ENCODE results near the gene ADAM12. TPM values are rescaled to one million over a fixed set of nuclear protein-coding genes. Genes with fewer than 3 reads are reported as not detected.

ADAM12 gene
- total and polyA plus RNA-seq, 4 donors = 0.03 to 0.33 (median 0.19) TPM

DNA sequence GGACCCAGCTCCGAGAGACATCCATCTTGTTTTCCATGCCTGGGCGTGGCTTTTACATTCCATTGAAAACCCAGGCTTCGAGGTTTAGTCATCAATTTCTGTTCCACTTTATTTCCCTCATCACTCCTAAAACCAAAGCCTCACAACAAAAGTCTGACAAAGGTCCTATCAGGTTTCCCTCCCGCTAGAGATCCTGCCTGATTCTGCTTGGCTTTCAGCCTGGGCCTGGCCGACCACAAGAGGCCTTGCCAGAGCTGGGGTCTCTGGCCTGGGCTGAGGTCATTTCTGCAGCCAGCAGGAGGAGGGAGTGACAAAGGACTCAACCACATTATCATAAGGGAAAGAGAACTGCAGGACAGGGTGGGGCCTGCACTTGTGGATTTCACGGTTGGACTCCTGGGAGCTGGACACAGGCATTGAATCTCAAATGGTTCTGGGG is 324.9 kb downstream of the ADAM12 start:
- Histone ChIP-seq H3K27ac (ENCODE audit: low read depth in 1 of 2, low read length in 2 of 2) (no peak overlapping the region), H3K9ac (ENCODE audit: low read depth in 1 of 2, low read length in 2 of 2) (no peak overlapping the region), H3K36me3 (ENCODE audit: control insufficient read depth in 4 of 4, insufficient read depth in 3 of 4, low read depth in 1 of 4, low read length in 3 of 4) (no peaks in the 10 kb centered on the region), H3K4me1 (ENCODE audit: control insufficient read depth in 4 of 4, insufficient read depth in 4 of 4, low read length in 3 of 4) (no peaks in the 10 kb centered on the region), H3K9me3 (ENCODE audit: control insufficient read depth in 4 of 4, low read length in 3 of 4) (no peaks in the 10 kb centered on the region), H3K4me3 (ENCODE audit: low read depth in 1 of 3, low read length in 3 of 3) (no peak overlapping the region), H3K27me3 (ENCODE audit: control insufficient read depth in 4 of 4, insufficient read depth in 4 of 4, low read length in 3 of 4) (no peaks in the 10 kb centered on the region)
- TF ChIP-seq YY1 (IDR thresholded peaks at IDR 0.05) = no peak
- TF ChIP-seq RAD21 (IDR thresholded peaks at IDR 0.05) = no peak
- TF ChIP-seq, protein P1, sequence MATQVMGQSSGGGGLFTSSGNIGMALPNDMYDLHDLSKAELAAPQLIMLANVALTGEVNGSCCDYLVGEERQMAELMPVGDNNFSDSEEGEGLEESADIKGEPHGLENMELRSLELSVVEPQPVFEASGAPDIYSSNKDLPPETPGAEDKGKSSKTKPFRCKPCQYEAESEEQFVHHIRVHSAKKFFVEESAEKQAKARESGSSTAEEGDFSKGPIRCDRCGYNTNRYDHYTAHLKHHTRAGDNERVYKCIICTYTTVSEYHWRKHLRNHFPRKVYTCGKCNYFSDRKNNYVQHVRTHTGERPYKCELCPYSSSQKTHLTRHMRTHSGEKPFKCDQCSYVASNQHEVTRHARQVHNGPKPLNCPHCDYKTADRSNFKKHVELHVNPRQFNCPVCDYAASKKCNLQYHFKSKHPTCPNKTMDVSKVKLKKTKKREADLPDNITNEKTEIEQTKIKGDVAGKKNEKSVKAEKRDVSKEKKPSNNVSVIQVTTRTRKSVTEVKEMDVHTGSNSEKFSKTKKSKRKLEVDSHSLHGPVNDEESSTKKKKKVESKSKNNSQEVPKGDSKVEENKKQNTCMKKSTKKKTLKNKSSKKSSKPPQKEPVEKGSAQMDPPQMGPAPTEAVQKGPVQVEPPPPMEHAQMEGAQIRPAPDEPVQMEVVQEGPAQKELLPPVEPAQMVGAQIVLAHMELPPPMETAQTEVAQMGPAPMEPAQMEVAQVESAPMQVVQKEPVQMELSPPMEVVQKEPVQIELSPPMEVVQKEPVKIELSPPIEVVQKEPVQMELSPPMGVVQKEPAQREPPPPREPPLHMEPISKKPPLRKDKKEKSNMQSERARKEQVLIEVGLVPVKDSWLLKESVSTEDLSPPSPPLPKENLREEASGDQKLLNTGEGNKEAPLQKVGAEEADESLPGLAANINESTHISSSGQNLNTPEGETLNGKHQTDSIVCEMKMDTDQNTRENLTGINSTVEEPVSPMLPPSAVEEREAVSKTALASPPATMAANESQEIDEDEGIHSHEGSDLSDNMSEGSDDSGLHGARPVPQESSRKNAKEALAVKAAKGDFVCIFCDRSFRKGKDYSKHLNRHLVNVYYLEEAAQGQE (IDR thresholded peaks at IDR 0.05) = no peak
- TF ChIP-seq TAF1 (conservative IDR thresholded peaks at IDR 0.05) = no peak
- TF ChIP-seq, protein P2, sequence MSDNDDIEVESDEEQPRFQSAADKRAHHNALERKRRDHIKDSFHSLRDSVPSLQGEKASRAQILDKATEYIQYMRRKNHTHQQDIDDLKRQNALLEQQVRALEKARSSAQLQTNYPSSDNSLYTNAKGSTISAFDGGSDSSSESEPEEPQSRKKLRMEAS (IDR thresholded peaks at IDR 0.05) = no peak
- TF ChIP-seq SP1 (IDR thresholded peaks at IDR 0.05) = no peak
- TF ChIP-seq HNF4A (conservative IDR thresholded peaks at IDR 0.05) = no peak
- no peak for TF ChIP-seq JUND (IDR thresholded peaks at IDR 0.05)
- no peak for TF ChIP-seq GABPA (IDR thresholded peaks at IDR 0.05 in 1 of 2, conservative IDR thresholded peaks at IDR 0.05 in 1 of 2)
- no peak for TF ChIP-seq FOXA1 (IDR thresholded peaks at IDR 0.05)
- WGBS = 81% methylated on average over 6 of the region's 6 CpGs
- DNase-seq (ENCODE audit: low spot score) = no peak

DNA sequence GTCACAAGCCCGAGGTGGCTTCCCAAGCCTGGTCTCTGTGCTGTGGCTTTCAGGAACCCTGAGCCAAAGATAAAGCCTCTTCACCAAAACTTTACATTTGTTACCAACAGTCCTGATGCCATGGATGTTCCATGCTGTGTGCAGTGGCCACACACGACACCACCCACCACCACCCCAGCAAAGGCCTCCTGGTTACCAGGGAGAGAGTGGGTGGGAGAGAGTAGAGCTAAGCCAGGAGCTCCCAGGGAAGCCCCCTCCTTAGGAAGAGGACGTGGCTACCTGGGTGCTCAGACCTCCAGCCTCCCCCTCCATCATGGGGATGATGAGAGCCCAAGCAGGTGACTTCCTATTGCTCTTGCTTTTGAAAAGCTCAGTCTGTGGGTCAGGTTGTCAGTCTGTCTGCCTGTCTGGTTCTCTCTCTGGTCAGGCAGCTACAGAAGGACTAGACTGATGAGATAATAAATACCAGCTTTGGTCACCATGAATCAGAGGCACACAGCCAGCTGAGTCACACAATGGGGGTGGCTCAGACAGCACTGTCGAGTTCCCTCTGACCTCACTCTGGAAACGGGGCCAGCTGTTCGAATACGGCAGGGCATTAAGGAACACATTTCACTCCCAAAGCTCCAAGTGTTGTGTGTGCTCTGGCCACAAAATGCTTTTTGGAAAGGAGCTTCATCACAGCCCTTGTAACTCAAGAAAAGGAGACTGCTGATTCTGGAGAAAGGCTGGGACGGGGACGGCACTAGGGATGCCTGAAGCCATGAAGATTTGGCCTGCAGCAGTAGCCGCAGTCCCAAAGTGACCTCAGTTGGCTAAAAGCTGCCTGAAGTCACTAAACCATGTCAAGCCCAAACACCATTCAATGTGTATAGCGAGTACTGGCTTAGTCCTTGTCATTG is 325.9 kb downstream of the ADAM12 start:
- H3K4me3 ChIP-seq (ENCODE audit: low read depth in 1 of 3, low read length in 3 of 3) = no peak overlapping the region
- 72% methylated on average over 11 of the region's 11 CpGs for WGBS
- no peaks in the 10 kb centered on the region for H3K9me3 ChIP-seq (ENCODE audit: control insufficient read depth in 4 of 4, low read length in 3 of 4)
- no peak for TF ChIP-seq TAF1 (conservative IDR thresholded peaks at IDR 0.05)
- TF ChIP-seq, protein P3, sequence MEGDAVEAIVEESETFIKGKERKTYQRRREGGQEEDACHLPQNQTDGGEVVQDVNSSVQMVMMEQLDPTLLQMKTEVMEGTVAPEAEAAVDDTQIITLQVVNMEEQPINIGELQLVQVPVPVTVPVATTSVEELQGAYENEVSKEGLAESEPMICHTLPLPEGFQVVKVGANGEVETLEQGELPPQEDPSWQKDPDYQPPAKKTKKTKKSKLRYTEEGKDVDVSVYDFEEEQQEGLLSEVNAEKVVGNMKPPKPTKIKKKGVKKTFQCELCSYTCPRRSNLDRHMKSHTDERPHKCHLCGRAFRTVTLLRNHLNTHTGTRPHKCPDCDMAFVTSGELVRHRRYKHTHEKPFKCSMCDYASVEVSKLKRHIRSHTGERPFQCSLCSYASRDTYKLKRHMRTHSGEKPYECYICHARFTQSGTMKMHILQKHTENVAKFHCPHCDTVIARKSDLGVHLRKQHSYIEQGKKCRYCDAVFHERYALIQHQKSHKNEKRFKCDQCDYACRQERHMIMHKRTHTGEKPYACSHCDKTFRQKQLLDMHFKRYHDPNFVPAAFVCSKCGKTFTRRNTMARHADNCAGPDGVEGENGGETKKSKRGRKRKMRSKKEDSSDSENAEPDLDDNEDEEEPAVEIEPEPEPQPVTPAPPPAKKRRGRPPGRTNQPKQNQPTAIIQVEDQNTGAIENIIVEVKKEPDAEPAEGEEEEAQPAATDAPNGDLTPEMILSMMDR (IDR thresholded peaks at IDR 0.05; ENCODE audit: low read depth, low read length, missing input control) = no peak
- TF ChIP-seq FOXA1 (IDR thresholded peaks at IDR 0.05) = no peak
- TF ChIP-seq, protein P4, sequence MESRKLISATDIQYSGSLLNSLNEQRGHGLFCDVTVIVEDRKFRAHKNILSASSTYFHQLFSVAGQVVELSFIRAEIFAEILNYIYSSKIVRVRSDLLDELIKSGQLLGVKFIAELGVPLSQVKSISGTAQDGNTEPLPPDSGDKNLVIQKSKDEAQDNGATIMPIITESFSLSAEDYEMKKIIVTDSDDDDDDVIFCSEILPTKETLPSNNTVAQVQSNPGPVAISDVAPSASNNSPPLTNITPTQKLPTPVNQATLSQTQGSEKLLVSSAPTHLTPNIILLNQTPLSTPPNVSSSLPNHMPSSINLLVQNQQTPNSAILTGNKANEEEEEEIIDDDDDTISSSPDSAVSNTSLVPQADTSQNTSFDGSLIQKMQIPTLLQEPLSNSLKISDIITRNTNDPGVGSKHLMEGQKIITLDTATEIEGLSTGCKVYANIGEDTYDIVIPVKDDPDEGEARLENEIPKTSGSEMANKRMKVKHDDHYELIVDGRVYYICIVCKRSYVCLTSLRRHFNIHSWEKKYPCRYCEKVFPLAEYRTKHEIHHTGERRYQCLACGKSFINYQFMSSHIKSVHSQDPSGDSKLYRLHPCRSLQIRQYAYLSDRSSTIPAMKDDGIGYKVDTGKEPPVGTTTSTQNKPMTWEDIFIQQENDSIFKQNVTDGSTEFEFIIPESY (IDR thresholded peaks at IDR 0.05) = no peak
- TF ChIP-seq RXRA (IDR thresholded peaks at IDR 0.05) = no peak
- no peak for TF ChIP-seq EGR1 (IDR thresholded peaks at IDR 0.05; ENCODE audit: low read depth in 2 of 2)
- no peak for TF ChIP-seq NR2F2 (IDR thresholded peaks at IDR 0.05)
- no peak overlapping the region for H3K27ac ChIP-seq (ENCODE audit: low read depth in 1 of 2, low read length in 2 of 2)
- no peaks in the 10 kb centered on the region for H3K4me1 ChIP-seq (ENCODE audit: control insufficient read depth in 4 of 4, insufficient read depth in 4 of 4, low read length in 3 of 4)
- no peaks in the 10 kb centered on the region for H3K27me3 ChIP-seq (ENCODE audit: control insufficient read depth in 4 of 4, insufficient read depth in 4 of 4, low read length in 3 of 4)
- no peak overlapping the region for H3K9ac ChIP-seq (ENCODE audit: low read depth in 1 of 2, low read length in 2 of 2)
- H3K36me3 ChIP-seq (ENCODE audit: control insufficient read depth in 4 of 4, insufficient read depth in 3 of 4, low read depth in 1 of 4, low read length in 3 of 4) = no peaks in the 10 kb centered on the region
- DNase-seq (ENCODE audit: low spot score) = no peak

All from liver (tissue), 9 donors.